ENCODE measurements around the gene SURF2. TPM values are rescaled to one million over a fixed set of nuclear protein-coding genes. Genes with fewer than 3 reads are reported as not detected.

The SURF2 gene
- polyA plus RNA-seq, 1 of the 3 experiments (the other 2 are of a cell fraction): 46.8 TPM

GRCh38 chr9:133396952-133397351, 40.6 kb downstream of the SURF2 start:
- Histone ChIP-seq H3K9me3 (no peaks in the 10 kb centered on the region), H3K27me3 (ENCODE audit: insufficient read depth) (no peaks in the 10 kb centered on the region), H3K4me3 (ENCODE audit: low read depth in 2 of 2, low read length in 1 of 2) (no peak overlapping the region), H3K79me2 (ENCODE audit: insufficient read depth) (no peaks in the 10 kb centered on the region), H4K20me1 (ENCODE audit: insufficient read depth) (no peaks in the 10 kb centered on the region), H3F3A (replicated peaks; ENCODE audit: insufficient read depth) (no peaks in the 10 kb centered on the region), H3K4me2 (no peak overlapping the region), H3K36me3 (replicated peaks in 1 of 2; ENCODE audit: control insufficient read depth in 1 of 2, insufficient read depth in 2 of 2, low read length in 1 of 2) (no peaks in the 10 kb centered on the region), H3K27ac (ENCODE audit: low read depth in 2 of 2, low read length in 1 of 2) (no peak overlapping the region), H3K4me1 (ENCODE audit: control insufficient read depth in 1 of 2, insufficient read depth in 2 of 2, low read depth in 1 of 2, low read length in 1 of 2) (no peaks in the 10 kb centered on the region), H3K9me2 (no peaks in the 10 kb centered on the region), H3K9ac (no peak overlapping the region), H2AFZ (ENCODE audit: low read depth) (no peak overlapping the region)
- CTCF ChIA-PET: interaction anchor here (1.4 to 1.6 kb wide), 3 partner anchors 20 to 91 kb away, joined by 3 to 5 read pairs (median 4); no protein-coding TSS in a partner anchor
- TF ChIP-seq GABPA (IDR thresholded peaks at IDR 0.05; ENCODE audit: low read depth): no peak
- TF ChIP-seq, protein P1, sequence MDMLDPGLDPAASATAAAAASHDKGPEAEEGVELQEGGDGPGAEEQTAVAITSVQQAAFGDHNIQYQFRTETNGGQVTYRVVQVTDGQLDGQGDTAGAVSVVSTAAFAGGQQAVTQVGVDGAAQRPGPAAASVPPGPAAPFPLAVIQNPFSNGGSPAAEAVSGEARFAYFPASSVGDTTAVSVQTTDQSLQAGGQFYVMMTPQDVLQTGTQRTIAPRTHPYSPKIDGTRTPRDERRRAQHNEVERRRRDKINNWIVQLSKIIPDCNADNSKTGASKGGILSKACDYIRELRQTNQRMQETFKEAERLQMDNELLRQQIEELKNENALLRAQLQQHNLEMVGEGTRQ (IDR thresholded peaks at IDR 0.05; ENCODE audit: borderline replicate concordance, low read depth, low read length): no peak
- TF ChIP-seq RAD21 (IDR thresholded peaks at IDR 0.05; ENCODE audit: low read length): peak; percentile 39
- TF ChIP-seq NRF1 (IDR thresholded peaks at IDR 0.05; ENCODE audit: low read depth, low read length): no peak
- TF ChIP-seq EZH2phosphoT487 (IDR thresholded peaks at IDR 0.05; ENCODE audit: borderline replicate concordance, low read depth): no peak
- TF ChIP-seq CTCF (IDR thresholded peaks at IDR 0.05): peak; percentile 40
- TF ChIP-seq MEF2A (IDR thresholded peaks at IDR 0.05; ENCODE audit: borderline replicate concordance, low read depth): no peak
- TF ChIP-seq TEAD4 (IDR thresholded peaks at IDR 0.05; ENCODE audit: borderline replicate concordance, insufficient read depth): no peak
- TF ChIP-seq NFIC (IDR thresholded peaks at IDR 0.05; ENCODE audit: borderline replicate concordance): no peak
- POLR2A ChIA-PET: no interaction called here
- 62% methylated on average over 7 of the region's 14 CpGs for WGBS (ENCODE audit: low lambda C conversion rate)
- peak; percentile 69 for DNase-seq

DNA sequence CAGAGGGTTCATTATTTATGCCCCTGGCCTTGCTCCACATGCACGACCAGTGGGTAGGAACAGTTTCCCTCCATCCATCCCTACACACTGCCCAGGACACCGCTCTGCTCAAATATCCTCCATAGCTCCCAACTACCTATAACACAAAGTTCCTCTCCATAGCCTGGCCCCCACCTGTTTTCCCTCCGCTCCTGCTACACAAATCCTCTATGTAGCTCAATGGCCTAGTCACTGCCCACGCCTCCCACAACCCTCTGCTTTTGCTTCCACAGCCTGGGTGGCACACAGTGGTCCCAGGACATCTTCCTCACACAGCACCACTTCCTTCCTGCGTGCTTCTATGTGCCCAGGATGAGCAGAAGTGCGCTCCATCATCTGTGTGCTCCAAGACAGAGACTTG, 41.0 kb downstream of the SURF2 start:
- Histone ChIP-seq H3K9me3 (no peaks in the 10 kb centered on the region), H3K27ac (ENCODE audit: low read depth in 2 of 2, low read length in 1 of 2) (no peak overlapping the region), H3K4me1 (ENCODE audit: control insufficient read depth in 1 of 2, insufficient read depth in 2 of 2, low read depth in 1 of 2, low read length in 1 of 2) (no peaks in the 10 kb centered on the region), H3K9me2 (no peaks in the 10 kb centered on the region), H3K4me3 (ENCODE audit: low read depth in 2 of 2, low read length in 1 of 2) (no peak overlapping the region), H3K4me2 (no peak overlapping the region), H3K36me3 (replicated peaks in 1 of 2; ENCODE audit: control insufficient read depth in 1 of 2, insufficient read depth in 2 of 2, low read length in 1 of 2) (peaks cover 0 to under 1% of the 10 kb centered on the region in 2 experiments), H3K9ac (no peak overlapping the region), H3K27me3 (ENCODE audit: insufficient read depth) (no peaks in the 10 kb centered on the region), H4K20me1 (ENCODE audit: insufficient read depth) (no peaks in the 10 kb centered on the region), H2AFZ (ENCODE audit: low read depth) (no peak overlapping the region), H3K79me2 (ENCODE audit: insufficient read depth) (no peaks in the 10 kb centered on the region), H3F3A (replicated peaks; ENCODE audit: insufficient read depth) (no peaks in the 10 kb centered on the region)
- ChIA-PET CTCF (interaction anchor here (1.4 to 1.6 kb wide), 3 partner anchors 20 to 91 kb away, joined by 3 to 5 read pairs (median 4); no protein-coding TSS in a partner anchor), POLR2A (no interaction called here)
- DNase-seq: no peak
- WGBS (ENCODE audit: low lambda C conversion rate): 68% methylated on average over 6 of the region's 6 CpGs
- TF ChIP-seq MAX (IDR thresholded peaks at IDR 0.05; ENCODE audit: low read depth) (no peak), FOSL2 (IDR thresholded peaks at IDR 0.05; ENCODE audit: borderline replicate concordance, low read depth) (no peak), NRF1 (IDR thresholded peaks at IDR 0.05; ENCODE audit: low read depth, low read length) (no peak), FOXM1 (IDR thresholded peaks at IDR 0.05; ENCODE audit: low read depth) (no peak), SMC3 (IDR thresholded peaks at IDR 0.05; ENCODE audit: low read depth, low read length) (no peak), EZH2phosphoT487 (IDR thresholded peaks at IDR 0.05; ENCODE audit: borderline replicate concordance, low read depth) (no peak), YY1 (IDR thresholded peaks at IDR 0.05; ENCODE audit: low read depth) (no peak), FOXJ3 (CRISPR knock-in tag; IDR thresholded peaks at IDR 0.05) (no peak), MEF2A (IDR thresholded peaks at IDR 0.05; ENCODE audit: borderline replicate concordance, low read depth) (no peak), GATA2 (CRISPR knock-in tag; IDR thresholded peaks at IDR 0.05) (no peak), CHD2 (IDR thresholded peaks at IDR 0.05; ENCODE audit: low read length, partially characterized antibody) (no peak), RCOR1 (IDR thresholded peaks at IDR 0.05; ENCODE audit: low read length) (no peak), RFX5 (IDR thresholded peaks at IDR 0.05; ENCODE audit: low read length) (no peak), TCF12 (IDR thresholded peaks at IDR 0.05) (no peak)
- TF ChIP-seq, protein P2, sequence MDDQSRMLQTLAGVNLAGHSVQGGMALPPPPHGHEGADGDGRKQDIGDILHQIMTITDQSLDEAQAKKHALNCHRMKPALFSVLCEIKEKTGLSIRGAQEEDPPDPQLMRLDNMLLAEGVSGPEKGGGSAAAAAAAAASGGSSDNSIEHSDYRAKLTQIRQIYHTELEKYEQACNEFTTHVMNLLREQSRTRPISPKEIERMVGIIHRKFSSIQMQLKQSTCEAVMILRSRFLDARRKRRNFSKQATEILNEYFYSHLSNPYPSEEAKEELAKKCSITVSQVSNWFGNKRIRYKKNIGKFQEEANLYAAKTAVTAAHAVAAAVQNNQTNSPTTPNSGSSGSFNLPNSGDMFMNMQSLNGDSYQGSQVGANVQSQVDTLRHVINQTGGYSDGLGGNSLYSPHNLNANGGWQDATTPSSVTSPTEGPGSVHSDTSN (IDR thresholded peaks at IDR 0.05): no peak
- TF ChIP-seq, protein P3, sequence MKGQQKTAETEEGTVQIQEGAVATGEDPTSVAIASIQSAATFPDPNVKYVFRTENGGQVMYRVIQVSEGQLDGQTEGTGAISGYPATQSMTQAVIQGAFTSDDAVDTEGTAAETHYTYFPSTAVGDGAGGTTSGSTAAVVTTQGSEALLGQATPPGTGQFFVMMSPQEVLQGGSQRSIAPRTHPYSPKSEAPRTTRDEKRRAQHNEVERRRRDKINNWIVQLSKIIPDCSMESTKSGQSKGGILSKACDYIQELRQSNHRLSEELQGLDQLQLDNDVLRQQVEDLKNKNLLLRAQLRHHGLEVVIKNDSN (IDR thresholded peaks at IDR 0.05; ENCODE audit: borderline replicate concordance, low read depth): no peak
- TF ChIP-seq, protein P4, sequence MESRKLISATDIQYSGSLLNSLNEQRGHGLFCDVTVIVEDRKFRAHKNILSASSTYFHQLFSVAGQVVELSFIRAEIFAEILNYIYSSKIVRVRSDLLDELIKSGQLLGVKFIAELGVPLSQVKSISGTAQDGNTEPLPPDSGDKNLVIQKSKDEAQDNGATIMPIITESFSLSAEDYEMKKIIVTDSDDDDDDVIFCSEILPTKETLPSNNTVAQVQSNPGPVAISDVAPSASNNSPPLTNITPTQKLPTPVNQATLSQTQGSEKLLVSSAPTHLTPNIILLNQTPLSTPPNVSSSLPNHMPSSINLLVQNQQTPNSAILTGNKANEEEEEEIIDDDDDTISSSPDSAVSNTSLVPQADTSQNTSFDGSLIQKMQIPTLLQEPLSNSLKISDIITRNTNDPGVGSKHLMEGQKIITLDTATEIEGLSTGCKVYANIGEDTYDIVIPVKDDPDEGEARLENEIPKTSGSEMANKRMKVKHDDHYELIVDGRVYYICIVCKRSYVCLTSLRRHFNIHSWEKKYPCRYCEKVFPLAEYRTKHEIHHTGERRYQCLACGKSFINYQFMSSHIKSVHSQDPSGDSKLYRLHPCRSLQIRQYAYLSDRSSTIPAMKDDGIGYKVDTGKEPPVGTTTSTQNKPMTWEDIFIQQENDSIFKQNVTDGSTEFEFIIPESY (IDR thresholded peaks at IDR 0.05; ENCODE audit: borderline replicate concordance, low read depth): no peak
